Muscle layer of duodenum (tissue), 2 donors: ENCODE data around the gene CCDC51.

ENCODE experiments used
- H3K27ac ChIP-seq: one replicate; pipeline ENCODE4 v1.7.0; 2013; ENCODE audit warnings: mild to moderate bottlenecking, low read length
- H3K27me3 ChIP-seq: one replicate; pipeline ENCODE4 v1.7.0; 2013; ENCODE audit warnings: low read depth, mild to moderate bottlenecking, control low read depth, low read length
- H3K36me3 ChIP-seq, 2 donors: one replicate each; pipeline ENCODE4 v1.7.0; 2013; ENCODE audit warnings: low read length in 2 of 2, control low read depth in 1 of 2, mild to moderate bottlenecking in 1 of 2; ENCODE audit not compliant: insufficient read depth in 2 of 2, control insufficient read depth in 1 of 2
- H3K4me1 ChIP-seq, 2 donors: one replicate each; pipeline ENCODE4 v1.7.0; 2013; ENCODE audit warnings: low read length in 2 of 2, mild to moderate bottlenecking in 2 of 2, control low read depth in 1 of 2, moderate library complexity in 1 of 2; ENCODE audit not compliant: insufficient read depth in 2 of 2, control insufficient read depth in 1 of 2
- H3K4me3 ChIP-seq, 2 donors: one replicate each; pipeline ENCODE4 v1.7.0; 2013; ENCODE audit warnings: low read length in 2 of 2, low read depth in 1 of 2, mild to moderate bottlenecking in 1 of 2
- H3K9me3 ChIP-seq, 2 donors: one replicate each; pipeline ENCODE4 v1.7.0; 2013; ENCODE audit warnings: low read length in 2 of 2, control low read depth in 1 of 2, mild to moderate bottlenecking in 1 of 2; ENCODE audit not compliant: control insufficient read depth in 1 of 2
- donor health status: healthy.

CCDC51 gene

DNA sequence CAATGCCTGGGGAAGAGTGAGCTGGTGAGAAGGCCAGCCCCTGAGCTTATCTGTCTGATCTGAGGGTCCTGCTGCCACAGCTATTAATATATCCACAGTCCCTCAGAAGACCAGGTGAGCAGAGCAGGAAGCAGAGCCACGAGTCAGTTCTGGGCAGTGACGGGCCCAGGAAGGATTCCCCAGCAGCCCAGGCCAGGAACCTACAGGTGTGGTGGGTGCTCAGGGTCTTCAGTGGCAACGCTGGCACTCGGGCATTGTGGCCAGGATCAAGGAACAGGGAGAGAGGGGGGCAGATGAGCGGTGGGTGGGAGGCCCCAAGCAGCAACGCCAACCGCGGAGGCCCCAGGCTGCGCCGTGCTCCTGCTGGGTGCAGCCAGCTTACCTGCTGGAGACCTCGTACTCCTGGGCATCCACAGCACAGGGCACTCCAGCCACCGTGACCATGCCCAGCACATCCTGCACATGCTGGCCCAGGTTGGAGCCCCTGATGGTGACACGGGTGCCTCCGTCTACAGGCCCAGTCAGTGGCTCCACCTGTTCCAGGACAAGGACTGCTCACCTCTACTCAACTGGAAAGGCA, 22.3 kb downstream of the CCDC51 start:
- Histone ChIP-seq H3K9me3 (no peaks in the 10 kb centered on the region), H3K27me3 (no peaks in the 10 kb centered on the region), H3K36me3 (peaks cover 5 to 61% of the 10 kb centered on the region in 2 donors), H3K4me1 (peaks cover 0 to 13% of the 10 kb centered on the region in 2 donors), H3K27ac (no peak overlapping the region), H3K4me3 (no peak overlapping the region)

- H3K4me1 ChIP-seq, result peaks cover 0 to 7% of the 10 kb centered on the region in 2 donors
- H3K27me3 ChIP-seq, result no peaks in the 10 kb centered on the region
- no peaks in the 10 kb centered on the region for H3K9me3 ChIP-seq
- peaks cover 14 to 72% of the 10 kb centered on the region in 2 donors for H3K36me3 ChIP-seq
- no peak overlapping the region for H3K27ac ChIP-seq
- no peak overlapping the region for H3K4me3 ChIP-seq
Measured at GRCh38 chr3:48416546-48416945, 23.4 kb downstream of the CCDC51 start.

- Histone ChIP-seq H3K27ac (no peak overlapping the region), H3K4me1 (peaks cover 0 to 7% of the 10 kb centered on the region in 2 donors), H3K27me3 (no peaks in the 10 kb centered on the region), H3K9me3 (no peaks in the 10 kb centered on the region), H3K36me3 (peaks cover 19 to 77% of the 10 kb centered on the region in 2 donors), H3K4me3 (no peak overlapping the region)
Measured at GRCh38 chr3:48416091-48416505, 23.8 kb downstream of the CCDC51 start.

- no peaks in the 10 kb centered on the region for H3K27me3 ChIP-seq
- peaks cover 0 to 7% of the 10 kb centered on the region in 2 donors for H3K4me1 ChIP-seq
- no peak overlapping the region for H3K27ac ChIP-seq
- H3K36me3 ChIP-seq, result peaks cover 25 to 84% of the 10 kb centered on the region in 2 donors
- no peaks in the 10 kb centered on the region for H3K9me3 ChIP-seq
- H3K4me3 ChIP-seq, result no peak overlapping the region
Measured at GRCh38 chr3:48415251-48415953, 24.5 kb downstream of the CCDC51 start.

- H3K36me3 ChIP-seq, result peaks cover 25 to 86% of the 10 kb centered on the region in 2 donors
- no peak overlapping the region for H3K27ac ChIP-seq
Measured at GRCh38 chr3:48414376-48415250, 25.3 kb downstream of the CCDC51 start.

DNA sequence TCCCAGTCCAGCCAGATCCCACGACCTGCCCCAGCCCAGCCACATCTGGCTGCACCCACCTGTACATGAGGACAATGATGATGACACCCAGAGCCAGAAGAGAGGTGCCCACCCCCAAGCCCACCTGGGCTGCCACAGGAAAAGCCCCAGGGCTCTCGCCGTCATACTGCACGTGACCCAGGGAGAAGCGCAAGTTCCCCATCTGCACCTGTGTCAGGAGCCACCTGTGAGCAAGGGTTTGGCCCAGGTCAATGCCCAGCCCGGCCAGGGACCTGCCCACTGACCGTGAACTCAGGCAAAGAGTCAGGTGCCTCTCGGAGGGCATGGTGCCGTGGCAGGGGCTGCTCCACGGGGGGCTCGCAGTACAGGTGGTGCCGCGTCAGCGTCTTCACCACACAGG, 26.3 kb downstream of the CCDC51 start:
- Histone ChIP-seq H3K9me3 (no peaks in the 10 kb centered on the region), H3K4me3 (no peak overlapping the region), H3K4me1 (peaks cover 0 to 7% of the 10 kb centered on the region in 2 donors), H3K27me3 (no peaks in the 10 kb centered on the region), H3K27ac (no peak overlapping the region), H3K36me3 (peaks cover 20 to 87% of the 10 kb centered on the region in 2 donors)

More at GRCh38 chr3:48414376-48415250, 25.3 kb downstream of the CCDC51 start:
- Histone ChIP-seq H3K4me3 (no peak overlapping the region), H3K27me3 (no peaks in the 10 kb centered on the region), H3K4me1 (peaks cover 0 to 7% of the 10 kb centered on the region in 2 donors), H3K9me3 (no peaks in the 10 kb centered on the region)

DNA sequence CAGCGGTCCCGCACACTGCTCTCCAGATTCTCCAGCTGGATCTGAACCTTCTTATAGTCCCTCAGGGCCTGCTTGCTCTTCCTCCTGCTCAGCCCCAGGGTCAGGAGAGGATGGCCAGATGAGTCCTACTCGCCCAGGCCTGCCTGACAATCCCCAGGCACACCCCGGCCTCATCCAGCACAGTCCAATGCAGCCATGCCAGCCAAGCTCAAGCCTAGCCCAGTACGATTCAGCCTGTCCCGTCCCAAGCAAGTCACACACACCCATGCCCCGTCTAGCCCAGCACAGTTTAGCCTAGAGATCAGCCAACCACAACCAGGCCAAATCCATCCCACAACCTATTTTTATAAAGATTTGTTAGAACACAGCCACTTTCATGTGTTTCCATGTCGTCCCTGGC, 26.8 kb downstream of the CCDC51 start:
- Histone ChIP-seq H3K27me3 (no peaks in the 10 kb centered on the region), H3K9me3 (no peaks in the 10 kb centered on the region), H3K27ac (no peak overlapping the region), H3K4me1 (peaks cover 0 to 7% of the 10 kb centered on the region in 2 donors), H3K4me3 (no peak overlapping the region), H3K36me3 (peaks cover 20 to 87% of the 10 kb centered on the region in 2 donors)

GRCh38 chr3:48412375-48413001, 27.4 kb downstream of the CCDC51 start:
- H3K36me3 ChIP-seq, result peaks cover 24 to 82% of the 10 kb centered on the region in 2 donors

GRCh38 chr3:48411606-48412374, 28.1 kb downstream of the CCDC51 start:
- Histone ChIP-seq H3K4me3 (no peak overlapping the region), H3K27ac (no peak overlapping the region), H3K36me3 (peaks cover 31 to 82% of the 10 kb centered on the region in 2 donors), H3K27me3 (no peaks in the 10 kb centered on the region), H3K4me1 (peaks cover 0 to 7% of the 10 kb centered on the region in 2 donors), H3K9me3 (no peaks in the 10 kb centered on the region)

More at GRCh38 chr3:48412375-48413001, 27.4 kb downstream of the CCDC51 start:
- H3K9me3 ChIP-seq, result no peaks in the 10 kb centered on the region
- no peak overlapping the region for H3K4me3 ChIP-seq
- no peak overlapping the region for H3K27ac ChIP-seq
- peaks cover 0 to 7% of the 10 kb centered on the region in 2 donors for H3K4me1 ChIP-seq
- no peaks in the 10 kb centered on the region for H3K27me3 ChIP-seq

GRCh38 chr3:48411041-48411588, 28.8 kb downstream of the CCDC51 start:
- H3K9me3 ChIP-seq, result no peaks in the 10 kb centered on the region
- no peak overlapping the region for H3K4me3 ChIP-seq
- H3K27me3 ChIP-seq, result no peaks in the 10 kb centered on the region
- no peak overlapping the region for H3K27ac ChIP-seq
- H3K36me3 ChIP-seq, result peaks cover 37 to 83% of the 10 kb centered on the region in 2 donors
- H3K4me1 ChIP-seq, result peaks cover 0 to 7% of the 10 kb centered on the region in 2 donors
